ENCODE measurements around the gene TEF. TPM values are rescaled to one million over a fixed set of nuclear protein-coding genes. Genes with fewer than 3 reads are reported as not detected.

Gene TEF
- total RNA-seq, 1 experiment from 2014 or later: 12.0 TPM

DNA sequence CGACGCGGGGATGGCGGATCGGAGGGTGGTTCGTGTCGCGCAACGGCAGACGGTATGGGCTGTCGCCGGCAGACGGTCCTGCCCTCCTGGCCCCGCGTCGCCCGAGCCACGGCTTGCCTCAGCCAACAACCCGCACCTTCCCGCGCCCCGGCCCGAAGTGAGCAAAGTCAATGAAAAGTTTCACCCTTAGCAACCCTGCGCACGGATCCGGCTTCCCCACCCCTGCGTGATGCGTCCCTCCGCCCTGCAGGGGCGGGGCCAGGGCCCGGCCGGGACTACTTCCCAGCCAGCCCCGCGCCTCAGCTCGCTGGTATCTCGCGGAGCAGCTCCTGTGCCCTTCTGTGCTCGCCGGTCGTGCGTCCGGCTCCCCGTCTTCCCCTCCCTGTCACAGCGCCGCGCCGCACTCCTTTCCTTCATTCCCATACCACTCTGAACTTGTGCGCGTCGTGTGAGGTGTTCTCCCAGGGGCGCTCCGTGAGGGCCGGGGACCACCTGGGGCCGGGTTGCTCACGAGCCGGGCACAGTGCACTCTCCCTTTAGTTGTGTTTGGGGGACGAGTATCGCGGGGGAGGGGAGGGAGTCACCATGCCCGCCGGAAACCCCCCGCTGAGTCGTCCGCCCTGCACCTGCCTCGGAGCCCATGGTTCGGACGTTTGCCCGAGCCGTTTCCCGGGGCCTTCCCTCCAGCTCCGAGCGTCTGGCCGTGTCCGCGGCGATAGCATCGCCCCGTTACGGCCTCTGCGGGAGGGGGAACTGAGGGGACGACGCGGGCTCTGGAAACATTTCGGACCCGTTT lies 65.1 kb downstream of the TEF start, which contains the start of gene TOB2 (continued):
- TF ChIP-seq, protein P1, sequence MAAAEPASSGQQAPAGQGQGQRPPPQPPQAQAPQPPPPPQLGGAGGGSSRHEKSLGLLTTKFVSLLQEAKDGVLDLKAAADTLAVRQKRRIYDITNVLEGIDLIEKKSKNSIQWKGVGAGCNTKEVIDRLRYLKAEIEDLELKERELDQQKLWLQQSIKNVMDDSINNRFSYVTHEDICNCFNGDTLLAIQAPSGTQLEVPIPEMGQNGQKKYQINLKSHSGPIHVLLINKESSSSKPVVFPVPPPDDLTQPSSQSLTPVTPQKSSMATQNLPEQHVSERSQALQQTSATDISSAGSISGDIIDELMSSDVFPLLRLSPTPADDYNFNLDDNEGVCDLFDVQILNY (CRISPR knock-in tag; IDR thresholded peaks at IDR 0.05): peak; percentile 91
- peak; percentile 45; the same call in 1 of the 2 replicates for TF ChIP-seq SMAD4 (CRISPR knock-in tag; IDR thresholded peaks at IDR 0.05)
- peak; percentile 89 for TF ChIP-seq ZNF671 (CRISPR knock-in tag; IDR thresholded peaks at IDR 0.05)
- TF ChIP-seq TEAD4 (CRISPR knock-in tag; IDR thresholded peaks at IDR 0.05): peak; percentile 11; the same call in 1 of the 2 replicates
- TF ChIP-seq, protein P2, sequence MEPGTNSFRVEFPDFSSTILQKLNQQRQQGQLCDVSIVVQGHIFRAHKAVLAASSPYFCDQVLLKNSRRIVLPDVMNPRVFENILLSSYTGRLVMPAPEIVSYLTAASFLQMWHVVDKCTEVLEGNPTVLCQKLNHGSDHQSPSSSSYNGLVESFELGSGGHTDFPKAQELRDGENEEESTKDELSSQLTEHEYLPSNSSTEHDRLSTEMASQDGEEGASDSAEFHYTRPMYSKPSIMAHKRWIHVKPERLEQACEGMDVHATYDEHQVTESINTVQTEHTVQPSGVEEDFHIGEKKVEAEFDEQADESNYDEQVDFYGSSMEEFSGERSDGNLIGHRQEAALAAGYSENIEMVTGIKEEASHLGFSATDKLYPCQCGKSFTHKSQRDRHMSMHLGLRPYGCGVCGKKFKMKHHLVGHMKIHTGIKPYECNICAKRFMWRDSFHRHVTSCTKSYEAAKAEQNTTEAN (CRISPR knock-in tag; IDR thresholded peaks at IDR 0.05): no peak; the same call in 1 of the 2 replicates
- TF ChIP-seq TEAD1 (CRISPR knock-in tag; IDR thresholded peaks at IDR 0.05): peak; percentile 86; the same call in 1 of the 2 replicates
- TF ChIP-seq ZNF232 (CRISPR knock-in tag; IDR thresholded peaks at IDR 0.05): peak; percentile 74
- 0 out of 2 replicates have a peak, but pooled peaks have one; percentile 29 for TF ChIP-seq ZNF317 (CRISPR knock-in tag; IDR thresholded peaks at IDR 0.05; ENCODE audit: borderline replicate concordance, low read depth)
- no peak for TF ChIP-seq NR2C2 (CRISPR knock-in tag; IDR thresholded peaks at IDR 0.05)
- TF ChIP-seq MYBL2 (CRISPR knock-in tag; IDR thresholded peaks at IDR 0.05): peak; percentile 84
- peak; percentile 97 for TF ChIP-seq ZNF416 (CRISPR knock-in tag; IDR thresholded peaks at IDR 0.05)
- TF ChIP-seq, protein P3, sequence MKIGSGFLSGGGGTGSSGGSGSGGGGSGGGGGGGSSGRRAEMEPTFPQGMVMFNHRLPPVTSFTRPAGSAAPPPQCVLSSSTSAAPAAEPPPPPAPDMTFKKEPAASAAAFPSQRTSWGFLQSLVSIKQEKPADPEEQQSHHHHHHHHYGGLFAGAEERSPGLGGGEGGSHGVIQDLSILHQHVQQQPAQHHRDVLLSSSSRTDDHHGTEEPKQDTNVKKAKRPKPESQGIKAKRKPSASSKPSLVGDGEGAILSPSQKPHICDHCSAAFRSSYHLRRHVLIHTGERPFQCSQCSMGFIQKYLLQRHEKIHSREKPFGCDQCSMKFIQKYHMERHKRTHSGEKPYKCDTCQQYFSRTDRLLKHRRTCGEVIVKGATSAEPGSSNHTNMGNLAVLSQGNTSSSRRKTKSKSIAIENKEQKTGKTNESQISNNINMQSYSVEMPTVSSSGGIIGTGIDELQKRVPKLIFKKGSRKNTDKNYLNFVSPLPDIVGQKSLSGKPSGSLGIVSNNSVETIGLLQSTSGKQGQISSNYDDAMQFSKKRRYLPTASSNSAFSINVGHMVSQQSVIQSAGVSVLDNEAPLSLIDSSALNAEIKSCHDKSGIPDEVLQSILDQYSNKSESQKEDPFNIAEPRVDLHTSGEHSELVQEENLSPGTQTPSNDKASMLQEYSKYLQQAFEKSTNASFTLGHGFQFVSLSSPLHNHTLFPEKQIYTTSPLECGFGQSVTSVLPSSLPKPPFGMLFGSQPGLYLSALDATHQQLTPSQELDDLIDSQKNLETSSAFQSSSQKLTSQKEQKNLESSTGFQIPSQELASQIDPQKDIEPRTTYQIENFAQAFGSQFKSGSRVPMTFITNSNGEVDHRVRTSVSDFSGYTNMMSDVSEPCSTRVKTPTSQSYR (CRISPR knock-in tag; IDR thresholded peaks at IDR 0.05): peak; percentile 57; the same call in 1 of the 2 replicates
- TF ChIP-seq NFYB (CRISPR knock-in tag; conservative IDR thresholded peaks at IDR 0.05; ENCODE audit: low read depth): no peak
- TF ChIP-seq GRHL2 (CRISPR knock-in tag; IDR thresholded peaks at IDR 0.05; ENCODE audit: insufficient replicate concordance, severe bottlenecking): no peak
- peak; percentile 77; the same call in 1 of the 2 replicates for TF ChIP-seq ZBTB21 (CRISPR knock-in tag; IDR thresholded peaks at IDR 0.05; ENCODE audit: borderline replicate concordance)
- TF ChIP-seq RORB (CRISPR knock-in tag; IDR thresholded peaks at IDR 0.05): peak; percentile 93
- TF ChIP-seq, protein P4, sequence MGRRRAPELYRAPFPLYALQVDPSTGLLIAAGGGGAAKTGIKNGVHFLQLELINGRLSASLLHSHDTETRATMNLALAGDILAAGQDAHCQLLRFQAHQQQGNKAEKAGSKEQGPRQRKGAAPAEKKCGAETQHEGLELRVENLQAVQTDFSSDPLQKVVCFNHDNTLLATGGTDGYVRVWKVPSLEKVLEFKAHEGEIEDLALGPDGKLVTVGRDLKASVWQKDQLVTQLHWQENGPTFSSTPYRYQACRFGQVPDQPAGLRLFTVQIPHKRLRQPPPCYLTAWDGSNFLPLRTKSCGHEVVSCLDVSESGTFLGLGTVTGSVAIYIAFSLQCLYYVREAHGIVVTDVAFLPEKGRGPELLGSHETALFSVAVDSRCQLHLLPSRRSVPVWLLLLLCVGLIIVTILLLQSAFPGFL (CRISPR knock-in tag; IDR thresholded peaks at IDR 0.05; ENCODE audit: borderline replicate concordance): peak; percentile 53; the same call in 1 of the 2 replicates
- TF ChIP-seq, protein P5, sequence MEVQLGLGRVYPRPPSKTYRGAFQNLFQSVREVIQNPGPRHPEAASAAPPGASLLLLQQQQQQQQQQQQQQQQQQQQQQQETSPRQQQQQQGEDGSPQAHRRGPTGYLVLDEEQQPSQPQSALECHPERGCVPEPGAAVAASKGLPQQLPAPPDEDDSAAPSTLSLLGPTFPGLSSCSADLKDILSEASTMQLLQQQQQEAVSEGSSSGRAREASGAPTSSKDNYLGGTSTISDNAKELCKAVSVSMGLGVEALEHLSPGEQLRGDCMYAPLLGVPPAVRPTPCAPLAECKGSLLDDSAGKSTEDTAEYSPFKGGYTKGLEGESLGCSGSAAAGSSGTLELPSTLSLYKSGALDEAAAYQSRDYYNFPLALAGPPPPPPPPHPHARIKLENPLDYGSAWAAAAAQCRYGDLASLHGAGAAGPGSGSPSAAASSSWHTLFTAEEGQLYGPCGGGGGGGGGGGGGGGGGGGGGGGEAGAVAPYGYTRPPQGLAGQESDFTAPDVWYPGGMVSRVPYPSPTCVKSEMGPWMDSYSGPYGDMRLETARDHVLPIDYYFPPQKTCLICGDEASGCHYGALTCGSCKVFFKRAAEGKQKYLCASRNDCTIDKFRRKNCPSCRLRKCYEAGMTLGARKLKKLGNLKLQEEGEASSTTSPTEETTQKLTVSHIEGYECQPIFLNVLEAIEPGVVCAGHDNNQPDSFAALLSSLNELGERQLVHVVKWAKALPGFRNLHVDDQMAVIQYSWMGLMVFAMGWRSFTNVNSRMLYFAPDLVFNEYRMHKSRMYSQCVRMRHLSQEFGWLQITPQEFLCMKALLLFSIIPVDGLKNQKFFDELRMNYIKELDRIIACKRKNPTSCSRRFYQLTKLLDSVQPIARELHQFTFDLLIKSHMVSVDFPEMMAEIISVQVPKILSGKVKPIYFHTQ (CRISPR knock-in tag; IDR thresholded peaks at IDR 0.05): peak; percentile 51; the same call in 1 of the 2 replicates
- TF ChIP-seq, protein P6, sequence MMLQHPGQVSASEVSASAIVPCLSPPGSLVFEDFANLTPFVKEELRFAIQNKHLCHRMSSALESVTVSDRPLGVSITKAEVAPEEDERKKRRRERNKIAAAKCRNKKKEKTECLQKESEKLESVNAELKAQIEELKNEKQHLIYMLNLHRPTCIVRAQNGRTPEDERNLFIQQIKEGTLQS (CRISPR knock-in tag; conservative IDR thresholded peaks at IDR 0.05): no peak
- TF ChIP-seq RELA (CRISPR knock-in tag; IDR thresholded peaks at IDR 0.05; ENCODE audit: borderline replicate concordance): no peak
- TF ChIP-seq ZNF138 (CRISPR knock-in tag; conservative IDR thresholded peaks at IDR 0.05): peak; percentile 46; the same call in 1 of the 2 replicates
- TF ChIP-seq, protein P7, sequence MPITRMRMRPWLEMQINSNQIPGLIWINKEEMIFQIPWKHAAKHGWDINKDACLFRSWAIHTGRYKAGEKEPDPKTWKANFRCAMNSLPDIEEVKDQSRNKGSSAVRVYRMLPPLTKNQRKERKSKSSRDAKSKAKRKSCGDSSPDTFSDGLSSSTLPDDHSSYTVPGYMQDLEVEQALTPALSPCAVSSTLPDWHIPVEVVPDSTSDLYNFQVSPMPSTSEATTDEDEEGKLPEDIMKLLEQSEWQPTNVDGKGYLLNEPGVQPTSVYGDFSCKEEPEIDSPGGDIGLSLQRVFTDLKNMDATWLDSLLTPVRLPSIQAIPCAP (CRISPR knock-in tag; IDR thresholded peaks at IDR 0.05): 0 out of 2 replicates have a peak, but pooled peaks have one; percentile 40
- TF ChIP-seq KAT7 (CRISPR knock-in tag; IDR thresholded peaks at IDR 0.05; ENCODE audit: borderline replicate concordance): peak; percentile 57; the same call in 1 of the 2 replicates
- TF ChIP-seq ZNF121 (CRISPR knock-in tag; IDR thresholded peaks at IDR 0.05): no peak
- TF ChIP-seq, protein P8, sequence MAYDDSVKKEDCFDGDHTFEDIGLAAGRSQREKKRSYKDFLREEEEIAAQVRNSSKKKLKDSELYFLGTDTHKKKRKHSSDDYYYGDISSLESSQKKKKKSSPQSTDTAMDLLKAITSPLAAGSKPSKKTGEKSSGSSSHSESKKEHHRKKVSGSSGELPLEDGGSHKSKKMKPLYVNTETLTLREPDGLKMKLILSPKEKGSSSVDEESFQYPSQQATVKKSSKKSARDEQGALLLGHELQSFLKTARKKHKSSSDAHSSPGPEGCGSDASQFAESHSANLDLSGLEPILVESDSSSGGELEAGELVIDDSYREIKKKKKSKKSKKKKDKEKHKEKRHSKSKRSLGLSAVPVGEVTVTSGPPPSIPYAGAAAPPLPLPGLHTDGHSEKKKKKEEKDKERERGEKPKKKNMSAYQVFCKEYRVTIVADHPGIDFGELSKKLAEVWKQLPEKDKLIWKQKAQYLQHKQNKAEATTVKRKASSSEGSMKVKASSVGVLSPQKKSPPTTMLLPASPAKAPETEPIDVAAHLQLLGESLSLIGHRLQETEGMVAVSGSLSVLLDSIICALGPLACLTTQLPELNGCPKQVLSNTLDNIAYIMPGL (CRISPR knock-in tag; IDR thresholded peaks at IDR 0.05): peak; percentile 89
- TF ChIP-seq NR3C1 (CRISPR knock-in tag; conservative IDR thresholded peaks at IDR 0.05; ENCODE audit: low read depth): peak; percentile 98; the same call in 1 of the 2 replicates
- no peak; the same call in none of the 2 replicates for TF ChIP-seq CREB1 (CRISPR knock-in tag; IDR thresholded peaks at IDR 0.05)

All from WTC11 (cell line).